ENCODE measurements around the gene CLPTM1L.
"Not testable (repeated sequence)": the region's sequence is repeated elsewhere in the genome, so short reads cannot be mapped to it uniquely, and the experiment has no call there.

CLPTM1L gene

DNA sequence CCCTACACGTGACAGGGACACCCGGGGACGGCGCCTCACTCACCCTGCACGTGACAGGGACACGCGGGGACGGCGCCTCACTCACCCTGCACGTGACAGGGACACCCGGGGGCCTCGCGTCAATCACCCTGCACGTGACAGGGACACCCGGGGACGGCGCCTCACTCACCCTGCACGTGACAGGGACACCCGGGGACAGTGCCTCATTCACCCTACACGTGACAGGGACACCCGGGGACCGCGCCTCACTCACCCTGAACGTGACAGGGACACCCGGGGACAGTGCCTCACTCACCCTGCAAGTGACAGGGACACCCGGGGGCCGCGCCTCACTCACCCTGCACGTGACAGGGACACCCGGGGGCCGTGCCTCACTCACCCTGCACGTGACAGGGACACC, 55.3 kb downstream of the CLPTM1L start:
- DNase-seq (ENCODE audit: low spot score), result not testable (repeated sequence)

GRCh38 chr5:1288439-1289335, 56.2 kb downstream of the CLPTM1L start:
- DNase-seq (ENCODE audit: low spot score), result no peak

- no peak for DNase-seq (ENCODE audit: low spot score)
Observed at GRCh38 chr5:1285883-1286291, 59.0 kb downstream of the CLPTM1L start.

GRCh38 chr5:1285141-1285540, 59.8 kb downstream of the CLPTM1L start:
- DNase-seq (ENCODE audit: low spot score), result no peak

DNA sequence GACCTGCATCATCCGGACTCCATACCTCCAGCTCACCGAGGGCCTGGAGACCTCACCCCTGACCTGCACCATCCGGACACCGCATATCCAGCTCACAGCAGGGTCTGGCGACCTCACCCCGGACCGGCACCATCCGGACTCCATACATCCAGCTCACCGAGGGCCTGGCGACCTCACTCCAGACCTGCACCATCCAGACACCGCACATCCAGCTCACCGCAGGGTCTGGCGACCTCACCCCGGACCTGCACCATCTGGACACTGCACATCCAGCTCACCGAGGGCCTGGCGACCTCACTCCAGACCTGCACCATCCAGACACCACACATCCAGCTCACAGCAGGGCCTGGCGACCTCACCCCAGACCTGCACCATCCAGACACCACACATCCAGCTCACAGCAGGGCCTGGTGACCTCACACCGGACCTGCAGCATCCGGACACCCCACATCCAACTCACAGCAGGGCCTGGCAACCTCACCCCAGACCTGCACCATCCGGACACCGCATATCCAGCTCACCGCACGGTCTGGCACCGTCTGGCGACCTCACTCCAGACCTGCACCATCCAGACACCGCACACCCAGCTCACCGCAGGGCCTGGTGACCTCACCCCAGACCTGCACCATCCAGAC, 60.4 kb downstream of the CLPTM1L start:
- DNase-seq (ENCODE audit: low spot score), result not testable (repeated sequence)

GRCh38 chr5:1283729-1284041, 61.2 kb downstream of the CLPTM1L start:
- DNase-seq (ENCODE audit: low spot score), result not testable (repeated sequence)

- not testable (repeated sequence) for DNase-seq (ENCODE audit: low spot score)
Observed at GRCh38 chr5:1282993-1283728, 61.7 kb downstream of the CLPTM1L start.

GRCh38 chr5:1282131-1282992, 62.5 kb downstream of the CLPTM1L start:
- no peak for DNase-seq (ENCODE audit: low spot score)

DNA sequence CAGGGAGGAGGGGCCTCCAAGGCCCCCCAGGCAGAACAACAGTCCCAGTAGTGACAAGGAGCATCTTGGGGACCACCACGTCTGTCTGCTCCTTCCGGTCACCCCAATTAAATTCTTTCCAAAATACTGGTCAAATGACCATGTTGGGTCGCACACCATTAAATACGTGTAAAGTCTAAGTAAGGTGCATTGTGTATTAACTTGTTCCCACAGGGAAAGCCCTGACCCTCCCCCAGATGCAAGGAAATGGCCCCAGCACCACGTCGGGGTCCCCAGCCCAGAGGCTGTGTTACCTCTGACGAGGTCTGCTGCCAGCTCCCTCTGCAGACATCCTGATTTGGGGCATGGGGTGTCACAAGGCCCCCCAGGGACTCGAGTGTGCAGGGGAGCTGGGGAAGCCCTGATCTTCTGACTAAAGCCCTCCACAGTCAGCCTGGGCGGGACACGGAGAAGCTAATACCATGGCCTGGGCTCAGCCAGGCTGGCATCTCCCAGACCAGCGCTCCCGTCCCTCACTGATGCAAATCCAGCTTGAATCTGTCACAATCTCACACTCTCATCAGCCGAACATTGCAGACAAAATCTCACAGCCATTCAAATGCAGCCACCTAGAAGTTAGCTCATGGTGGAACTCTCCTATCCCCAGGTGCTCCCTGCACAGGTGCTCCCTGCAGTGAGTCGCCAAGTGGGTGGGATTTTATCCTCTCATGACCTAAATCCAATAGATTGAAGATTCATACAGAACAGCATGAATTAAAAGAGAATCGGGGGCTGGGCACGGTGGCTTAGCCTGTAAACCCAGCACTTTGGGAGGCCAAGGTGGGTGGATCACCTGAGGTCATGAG, 63.6 kb downstream of the CLPTM1L start:
- DNase-seq (ENCODE audit: low spot score), result no peak

DNA sequence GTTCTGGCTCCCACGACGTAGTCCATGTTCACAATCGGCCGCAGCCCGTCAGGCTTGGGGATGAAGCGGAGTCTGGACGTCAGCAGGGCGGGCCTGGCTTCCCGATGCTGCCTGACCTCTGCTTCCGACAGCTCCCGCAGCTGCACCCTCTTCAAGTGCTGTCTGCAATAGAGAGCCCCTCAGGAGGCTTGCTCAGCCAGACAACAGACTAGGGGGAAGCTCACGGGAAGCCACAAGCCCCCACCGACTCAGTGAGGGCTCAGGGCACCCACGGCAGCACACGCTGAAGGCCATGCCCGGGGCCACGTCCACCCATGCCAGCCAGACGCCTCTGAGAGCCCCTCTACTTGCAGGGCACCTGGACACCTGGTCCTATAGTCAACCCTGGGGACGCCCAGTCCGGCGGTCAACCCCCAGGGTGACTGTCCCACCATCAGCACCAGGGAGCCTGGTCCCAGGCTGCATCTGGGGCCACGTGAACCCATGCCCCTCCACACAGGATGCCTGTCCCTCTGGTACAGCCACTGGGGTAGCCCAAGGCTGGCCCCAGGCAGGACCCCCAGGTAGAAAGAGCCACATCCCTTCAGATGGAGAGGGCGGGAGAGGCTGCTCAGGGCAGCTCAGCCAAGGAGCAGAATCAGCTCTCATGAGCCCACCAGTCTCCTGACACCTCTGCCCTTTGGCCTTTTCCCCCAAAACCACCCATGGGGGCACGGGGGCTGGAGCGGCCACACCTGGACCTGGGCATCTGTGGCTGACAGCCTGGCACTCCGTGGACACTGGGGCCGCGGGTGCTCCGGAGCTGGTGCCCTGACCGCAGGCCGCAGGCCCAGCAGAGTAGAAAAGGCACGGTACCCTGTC, 64.5 kb downstream of the CLPTM1L start:
- no peak for DNase-seq (ENCODE audit: low spot score)

- DNase-seq (ENCODE audit: low spot score), result no peak
Observed at GRCh38 chr5:1279443-1280151, 65.3 kb downstream of the CLPTM1L start.

GRCh38 chr5:1278656-1279442, 66.0 kb downstream of the CLPTM1L start:
- no peak for DNase-seq (ENCODE audit: low spot score)

GRCh38 chr5:1278216-1278615, 66.7 kb downstream of the CLPTM1L start:
- no peak for DNase-seq (ENCODE audit: low spot score)

- DNase-seq (ENCODE audit: low spot score), result no peak
Observed at GRCh38 chr5:1277781-1278180, 67.1 kb downstream of the CLPTM1L start.

GRCh38 chr5:1277331-1277730, 67.6 kb downstream of the CLPTM1L start:
- DNase-seq (ENCODE audit: low spot score), result no peak

DNA sequence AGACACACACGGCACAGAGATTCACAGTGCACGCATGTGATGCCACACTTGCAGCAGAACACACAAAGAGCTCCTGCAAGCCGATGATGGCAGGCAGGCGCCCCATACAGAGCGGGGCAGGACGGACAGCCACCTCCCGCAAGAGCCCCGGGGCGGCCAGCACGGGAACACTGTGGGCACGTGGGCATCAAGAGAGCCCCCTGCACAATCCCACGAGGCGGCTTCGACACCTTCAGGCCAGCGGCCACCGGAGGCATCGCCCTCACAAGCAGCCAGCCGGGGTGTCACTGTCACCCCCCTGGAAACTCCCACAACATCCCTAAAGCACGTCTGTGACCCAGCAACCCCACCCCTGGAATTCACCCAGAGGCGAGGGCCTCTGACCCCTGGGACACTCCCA, 68.0 kb downstream of the CLPTM1L start:
- DNase-seq (ENCODE audit: low spot score), result no peak

DNA sequence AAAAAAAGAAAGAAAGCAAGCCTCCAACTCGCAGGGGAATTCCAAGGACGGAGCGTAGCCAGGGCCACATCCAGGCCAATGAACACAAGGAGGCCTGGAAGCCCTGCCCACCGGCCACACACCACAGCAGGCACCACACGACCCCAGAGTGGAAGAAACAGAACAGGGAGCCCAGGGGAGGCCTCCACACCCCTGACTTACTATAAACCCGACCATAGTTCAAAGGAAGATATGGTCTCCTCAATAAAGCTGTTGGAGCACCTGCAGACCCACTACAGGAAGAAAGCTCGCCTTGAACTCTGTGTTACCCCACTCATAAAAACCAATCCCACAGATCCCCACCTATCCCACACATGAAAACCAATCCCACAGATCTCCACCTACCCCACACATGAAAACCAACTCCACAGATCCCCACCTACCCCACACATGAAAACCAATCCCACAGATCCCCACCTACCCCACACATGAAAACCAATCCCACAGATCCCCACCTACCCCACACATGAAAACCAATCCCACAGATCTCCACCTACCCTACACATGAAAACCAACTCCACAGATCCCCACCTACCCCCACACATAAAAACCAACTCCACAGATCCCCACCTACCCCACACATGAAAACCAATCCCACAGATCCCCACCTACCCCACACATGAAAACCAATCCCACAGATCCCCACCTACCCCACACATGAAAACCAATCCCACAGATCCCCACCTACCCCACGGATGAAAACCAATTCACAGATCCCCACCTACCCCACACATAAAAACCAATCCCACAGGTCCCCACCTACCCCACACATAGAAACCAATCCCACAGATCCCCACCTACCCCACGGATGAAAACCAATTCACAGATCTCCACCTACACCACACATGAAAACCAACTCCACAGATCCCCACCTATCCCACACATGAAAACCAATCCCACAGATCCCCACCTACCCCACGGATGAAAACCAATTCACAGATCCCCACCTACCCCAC, 69.2 kb downstream of the CLPTM1L start:
- not testable (repeated sequence) for DNase-seq (ENCODE audit: low spot score)
